ENCODE measurements around the gene PRELID1.

- no peak for TF ChIP-seq ZNF274 (IDR thresholded peaks at IDR 0.05; ENCODE audit: low read depth, low read length)
- no peak for TF ChIP-seq SUZ12 (IDR thresholded peaks at IDR 0.05; ENCODE audit: extremely low read depth, insufficient read depth, insufficient read length)
- TF ChIP-seq YY1 (IDR thresholded peaks at IDR 0.05; ENCODE audit: insufficient read depth, insufficient read length), result no peak
Observed at GRCh38 chr5:177332896-177333260, 29.3 kb downstream of the PRELID1 start.

All from NT2/D1 (cell line).